Activated CD4-positive, alpha-beta T cell treated with anti-CD3 and anti-CD28 coated beads, Interleukin-2, amount 50 U/mL, for 24 hours (primary cell): ENCODE results near the gene MAP3K7.

Source experiments
- DNase-seq, 2 donors: peaks; one replicate each; pipeline ENCODE4 v3.0.0-alpha.2; 2020; ENCODE audit warnings: low read depth in 1 of 2, low spot score in 1 of 2

The MAP3K7 gene

GRCh38 chr6:90485635-90486277 lies 101.1 kb downstream of the MAP3K7 start:
- DNase-seq: no peak

GRCh38 chr6:90484903-90485302 lies 102.0 kb downstream of the MAP3K7 start:
- DNase-seq: no peak

- DNase-seq: no peak
These were observed 102.5 kb downstream of the MAP3K7 start for GRCh38 chr6:90484385-90484784.

- no peak for DNase-seq
These were observed 102.9 kb downstream of the MAP3K7 start for GRCh38 chr6:90483956-90484355.

- DNase-seq: no peak
These were observed 103.6 kb downstream of the MAP3K7 start for GRCh38 chr6:90483116-90483839.

- no peak for DNase-seq
These were observed 106.2 kb downstream of the MAP3K7 start for GRCh38 chr6:90480666-90481065.

- DNase-seq: no peak
These were observed 107.3 kb downstream of the MAP3K7 start for GRCh38 chr6:90479603-90479926.

- DNase-seq: peak; percentile 58 to 90
These were observed 107.9 kb downstream of the MAP3K7 start for GRCh38 chr6:90478789-90479602.

- DNase-seq: no peak
These were observed 108.6 kb downstream of the MAP3K7 start for GRCh38 chr6:90478278-90478677.

- DNase-seq: no peak
These were observed 109.5 kb downstream of the MAP3K7 start for GRCh38 chr6:90477366-90477765.

- DNase-seq: no peak
These were observed 114.2 kb downstream of the MAP3K7 start for GRCh38 chr6:90472716-90473115.

GRCh38 chr6:90471263-90471662 lies 115.6 kb downstream of the MAP3K7 start:
- no peak for DNase-seq

GRCh38 chr6:90469906-90470305 lies 117.0 kb downstream of the MAP3K7 start:
- no peak for DNase-seq

GRCh38 chr6:90468859-90469258 lies 118.0 kb downstream of the MAP3K7 start:
- no peak for DNase-seq

GRCh38 chr6:90468080-90468479 lies 118.8 kb downstream of the MAP3K7 start:
- peak in 1 of 2 donors; percentile 47 for DNase-seq

- no peak for DNase-seq
These were observed 119.3 kb downstream of the MAP3K7 start for GRCh38 chr6:90467546-90467945.

- peak in 1 of 2 donors; percentile 59 for DNase-seq
These were observed 120.5 kb downstream of the MAP3K7 start for GRCh38 chr6:90466154-90466940.

- no peak for DNase-seq
These were observed 121.2 kb downstream of the MAP3K7 start for GRCh38 chr6:90465686-90466085.

GRCh38 chr6:90464507-90464906 lies 122.4 kb downstream of the MAP3K7 start:
- DNase-seq: no peak

- no peak for DNase-seq
These were observed 123.0 kb downstream of the MAP3K7 start for GRCh38 chr6:90463874-90464273.
